Heart right ventricle (tissue), 16 donors: ENCODE measurements around the gene EMP2. TPM values are rescaled to one million over a fixed set of nuclear protein-coding genes. Genes with fewer than 3 reads are reported as not detected.

Source experiments
- ATAC-seq, 8 donors: fragments of 200-7000 bp; cut with Tn5 transposase; one replicate each; pipeline ENCODE4 v1.9.1; 2020; ENCODE audit warnings: mild to moderate bottlenecking in 8 of 8, moderate library complexity in 8 of 8, moderate number of reproducible peaks in 1 of 8
- DNase-seq, 2 donors: peaks; one replicate each; pipeline ENCODE4 v3.0.0-alpha.2; 2020
- H3K27ac ChIP-seq, 10 donors: fragments of 200-600 bp; sonication (generic) in 2 of 10; one replicate each; pipeline versions ENCODE4 v1.5.0 to v1.8.0; 2020 to 2022; ENCODE audit warnings: mild to moderate bottlenecking in 3 of 10
- H3K27me3 ChIP-seq, 7 donors: fragments of 200-600 bp; one replicate each; pipeline ENCODE4 v1.8.0; 2021 to 2022; ENCODE audit warnings: mild to moderate bottlenecking in 2 of 7
- H3K36me3 ChIP-seq, 9 donors: fragments of 200-600 bp; sonication (generic) in 1 of 9; one replicate each; pipeline versions ENCODE4 v1.5.0 to v1.8.0; 2020 to 2022; ENCODE audit warnings: mild to moderate bottlenecking in 2 of 9
- H3K4me1 ChIP-seq, 9 donors: fragments of 200-600 bp; sonication (generic) in 1 of 9; one replicate each; pipeline versions ENCODE4 v1.5.0 to v1.8.0; 2020 to 2022; ENCODE audit warnings: mild to moderate bottlenecking in 4 of 9
- H3K4me3 ChIP-seq, 10 donors: fragments of 200-600 bp; sonication (generic) in 2 of 10; one replicate each; pipeline versions ENCODE4 v1.5.0 to v1.8.0; 2020 to 2022; ENCODE audit warnings: mild to moderate bottlenecking in 7 of 10, moderate library complexity in 2 of 10
- H3K9me3 ChIP-seq, 11 donors: fragments of 200-600 bp in 10 of 11; sonication (generic) in 2 of 11; one replicate each; pipeline versions ENCODE4 v1.5.0 to v1.8.0; 2013 to 2022; ENCODE audit warnings: mild to moderate bottlenecking in 2 of 11, control low read depth in 1 of 11, moderate library complexity in 1 of 11
- CTCF ChIP-seq, 9 donors: fragments of 200-600 bp; sonication (generic) in 2 of 9; IDR thresholded peaks; one replicate each; pipeline versions ENCODE4 v1.5.0 to v1.8.0; 2021 to 2022; ENCODE audit warnings: antibody characterized with exemption in 9 of 9, mild to moderate bottlenecking in 5 of 9, moderate library complexity in 1 of 9
- WGBS, 2 donors: extraction: QIAGEN DNeasy Blood & Tissue Kit; methylation state at CpG; one replicate each; pipeline ENCODE4 v1.1.7; 2013; ENCODE audit warnings: inconsistent platforms in 1 of 2; 5-methylcytosine and 5-hydroxymethylcytosine counted together
- intact Hi-C, 10 donors: fragments of 100-400 bp; cut with DNase I; formaldehyde crosslinking; loops; one replicate each; pipeline versions ENCODE4 v1.11.1 to v1.14.2; 2022
- polyA plus RNA-seq, 2 donors: library from polyadenylated mRNA; stranded (reverse); fragments of 200-250 nt; gene quantifications; one replicate each; pipeline ENCODE4 v1.2.3, GENCODE V29; 2013
- total RNA-seq, 10 donors: library from RNA; stranded (reverse); fragmentation: NEBNext Ultra II Directional in 3 of 10; extraction: Animal tissue kit (Norgen Biotek cat#: 25700) in 3 of 10; gene quantifications; one replicate each; pipeline versions ENCODE4 v1.2.1 to v1.2.4, GENCODE V29; 2021 to 2023
- donor health status: Arrhythmogenic right ventricular cardiomyopathy.
- donor health status: ischemic (EF 13 %, LVEDD 7.1; RV severe dilation, severe dysfunction).
- donor health status: healthy with polysubstance abuse.
- donor health status: DM: no; HTN: yes; CAD: no.
- donor health status: DM: no; HTN: no; CAD: no.
- donor health status: ischemic (EF 25% LVEDD 6.9; RV normal size, moderate dysfunction).
- donor health status: ischemic (EF 25% LVEDD 5.7; RV mildly dilated, moderate dysfunction).
- donor health status: healthy.
- donor health status: DM: yes; HTN: yes; CAD: no.
- donor health status: Ischemic cardiomyopathy.
- donor health status: ischemic (EF 35%, LVEDD 5.7; RV mildly dilated, moderate dysfunction).
- donor health status: nonischemic (EF 11% LVEDD 7.7; RV severe dilation, severe dysfunction).
- donor health status: DM: yes; HTN: yes; CAD: no.
- donor health status: PGD.
- donor health status: ischemic (EF 29% LVEDD 5.4; RV normal size, mild dysfunction).
- donor health status: nonischemic (EF 23%, LVEDD 6.1; RV moderate dilation, normal function).

EMP2 gene
- total and polyA plus RNA-seq, 12 donors = 36.1 to 108 (median 58.6) TPM

- WGBS, 2 donors = 40 to 68% methylated on average over 6 of the region's 6 CpGs
- H3K27me3 ChIP-seq = no peaks in the 10 kb centered on the region
- DNase-seq = no peak
- no peak for TF ChIP-seq CTCF (IDR thresholded peaks at IDR 0.05)
- no peaks in the 10 kb centered on the region for H3K36me3 ChIP-seq
- ATAC-seq = no peak
- no peak overlapping the region for H3K4me3 ChIP-seq
- intact Hi-C loops = loop anchor here in 1 of 10 donors (10.0 kb wide), 1 partner anchor 122 kb away; no protein-coding TSS in a partner anchor
- H3K4me1 ChIP-seq = peaks cover 10 to 40% (median 27%) of the 10 kb centered on the region in 9 donors
- no peaks in the 10 kb centered on the region for H3K9me3 ChIP-seq
- H3K27ac ChIP-seq = no peak overlapping the region
These were observed 32.3 kb upstream of the EMP2 start for GRCh38 chr16:10612649-10613179.

GRCh38 chr16:10611825-10612342 lies 31.5 kb upstream of the EMP2 start:
- Histone ChIP-seq H3K27ac (no peak overlapping the region), H3K36me3 (no peaks in the 10 kb centered on the region), H3K4me3 (no peak overlapping the region), H3K9me3 (no peaks in the 10 kb centered on the region), H3K27me3 (no peaks in the 10 kb centered on the region), H3K4me1 (peaks cover 2 to 32% (median 18%) of the 10 kb centered on the region in 9 donors)
- intact Hi-C loops = loop anchor here in 1 of 10 donors (10.0 kb wide), 1 partner anchor 123 kb away; no protein-coding TSS in a partner anchor
- ATAC-seq = no peak
- TF ChIP-seq CTCF (IDR thresholded peaks at IDR 0.05) = no peak
- DNase-seq = no peak
- 77 to 79% methylated on average over 6 of the region's 6 CpGs for WGBS, 2 donors

- H3K4me3 ChIP-seq = no peak overlapping the region
- H3K27me3 ChIP-seq = no peaks in the 10 kb centered on the region
- no peak for ATAC-seq
- WGBS, 2 donors = 80 to 82% methylated on average over 13 of the region's 13 CpGs
- TF ChIP-seq CTCF (IDR thresholded peaks at IDR 0.05) = no peak
- no peaks in the 10 kb centered on the region for H3K9me3 ChIP-seq
- no peak for DNase-seq
- H3K4me1 ChIP-seq = peaks cover 0 to 26% (median 15%) of the 10 kb centered on the region in 9 donors
- H3K27ac ChIP-seq = no peak overlapping the region
- H3K36me3 ChIP-seq = no peaks in the 10 kb centered on the region
- intact Hi-C loops = loop anchor here in 1 of 10 donors (10.0 kb wide), 1 partner anchor 124 kb away; no protein-coding TSS in a partner anchor
These were observed 30.2 kb upstream of the EMP2 start for GRCh38 chr16:10610499-10611184.

- intact Hi-C loops = no loop called here
- H3K36me3 ChIP-seq = no peaks in the 10 kb centered on the region
- ATAC-seq (peak; percentile 56 to 87 (median 66)), DNase-seq (no peak)
- 48 to 53% methylated on average over 7 of the region's 7 CpGs for WGBS, 2 donors
- peak overlapping the region in 8 of 10 donors; percentile 5 to 60 (median 30) for H3K27ac ChIP-seq
- TF ChIP-seq CTCF (IDR thresholded peaks at IDR 0.05) = no peak
- H3K27me3 ChIP-seq = no peaks in the 10 kb centered on the region
- no peak overlapping the region for H3K4me3 ChIP-seq
- H3K4me1 ChIP-seq = peaks cover 0 to 26% (median 15%) of the 10 kb centered on the region in 9 donors
- H3K9me3 ChIP-seq = no peaks in the 10 kb centered on the region
These were observed 29.0 kb upstream of the EMP2 start for GRCh38 chr16:10609402-10609774.
